Measurements from ENCODE around the gene FKRP.
A peak's percentile ranks its signal among the peaks of the same experiment; 100 is the strongest.

GRCh38 chr19:46753420-46754155 lies 7.7 kb downstream of the FKRP start:
- TF ChIP-seq EZH2 (optimal IDR thresholded peaks at IDR 0.05; ENCODE audit: low read depth, low read length): no peak
- peak; percentile 72 for TF ChIP-seq CTCF (IDR thresholded peaks at IDR 0.05; ENCODE audit: low read length)
- TF ChIP-seq EZH2phosphoT487 (IDR thresholded peaks at IDR 0.05; ENCODE audit: low read length): no peak

Measured in MM.1S (cell line).